Measurements from ENCODE around the gene ZCCHC12. TPM values are rescaled to one million over a fixed set of nuclear protein-coding genes. Genes with fewer than 3 reads are reported as not detected.

The ZCCHC12 gene
- under 1 TPM in 2 of 4 donors, not detected in 2; 0.17 to 0.29 TPM for total RNA-seq

GRCh38 chrX:118823263-118824172 is at the start of gene ZCCHC12:
Gene ZCCHC12 (plus strand): TSS chrX:118823824. CDS start chrX:118825245, 1,421 bp downstream.
- intact Hi-C loops (cut with DNase I; ENCODE audit: low total_unique reads) = no loop called here
- WGBS, 2 donors = 17 to 47% methylated on average over 17 to 41 of the region's 51 CpGs
- H3K4me3 ChIP-seq (ENCODE audit: low read depth, poor library complexity, severe bottlenecking) = no peak within 1 kb of the TSS
- TF ChIP-seq CTCF (IDR thresholded peaks at IDR 0.05) (no peak), POLR2A (IDR thresholded peaks at IDR 0.05) (no peak)
- no peak for DNase-seq (ENCODE audit: low spot score in 2 of 2)

- no peak for TF ChIP-seq CTCF (IDR thresholded peaks at IDR 0.05)
- TF ChIP-seq POLR2A (IDR thresholded peaks at IDR 0.05) = no peak
- intact Hi-C loops (cut with DNase I; ENCODE audit: low total_unique reads) = no loop called here
- no peak overlapping the region for H3K4me3 ChIP-seq (ENCODE audit: low read depth, poor library complexity, severe bottlenecking)
- no peak for DNase-seq (ENCODE audit: low spot score in 2 of 2)
- WGBS, 2 donors = 76 to 84% methylated on average over 2 of the region's 2 CpGs
These were observed 44.0 kb upstream of the ZCCHC12 start for GRCh38 chrX:118779581-118779980.

DNA sequence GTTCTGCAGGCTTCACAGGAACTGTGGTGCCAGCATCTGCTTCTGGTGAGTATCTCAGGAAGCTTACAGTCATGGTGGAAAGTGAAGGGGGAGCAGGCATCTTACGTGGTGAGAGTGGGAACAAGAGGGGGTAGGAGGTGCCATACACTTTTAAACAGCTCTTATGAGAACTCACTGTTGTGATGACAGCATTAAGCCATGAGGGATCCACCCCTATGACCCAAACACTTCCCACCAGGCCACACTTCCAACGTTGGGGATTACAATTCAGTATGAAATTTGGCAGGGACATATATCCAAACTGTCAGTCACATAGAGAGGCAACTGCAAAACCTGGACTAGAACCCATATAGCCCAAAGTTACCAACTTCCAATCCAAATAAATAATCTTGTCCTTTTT is 43.1 kb upstream of the ZCCHC12 start:
- TF ChIP-seq POLR2A (IDR thresholded peaks at IDR 0.05) (no peak), CTCF (IDR thresholded peaks at IDR 0.05) (no peak)
- DNase-seq (ENCODE audit: low spot score in 2 of 2) = no peak
- intact Hi-C loops (cut with DNase I; ENCODE audit: low total_unique reads) = no loop called here
- WGBS, 2 donors = 13 to 17% methylated on average over 2 of the region's 2 CpGs
- no peak overlapping the region for H3K4me3 ChIP-seq (ENCODE audit: low read depth, poor library complexity, severe bottlenecking)

DNA sequence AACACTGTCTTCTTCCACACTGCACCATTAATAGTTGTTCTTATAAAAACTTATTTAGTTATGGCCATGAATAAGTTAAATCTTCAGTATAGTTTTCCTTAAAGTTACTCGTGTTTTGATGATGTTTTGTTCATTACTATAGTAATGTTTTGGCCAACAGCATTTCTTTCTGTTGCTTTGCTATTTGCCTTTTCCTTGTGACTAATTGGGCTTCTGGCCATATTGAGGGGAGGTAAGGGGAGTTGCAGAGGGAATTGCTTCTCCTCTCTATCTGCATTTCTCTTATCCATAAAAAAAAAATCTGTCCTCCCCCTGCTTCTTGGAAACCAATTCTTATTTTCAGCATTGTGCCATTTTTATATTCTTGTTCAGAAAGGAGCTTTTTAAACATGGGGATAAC is 42.7 kb upstream of the ZCCHC12 start:
- DNase-seq (ENCODE audit: low spot score in 2 of 2) = no peak
- no peak for TF ChIP-seq POLR2A (IDR thresholded peaks at IDR 0.05)
- intact Hi-C loops (cut with DNase I; ENCODE audit: low total_unique reads) = no loop called here
- H3K4me3 ChIP-seq (ENCODE audit: low read depth, poor library complexity, severe bottlenecking) = no peak overlapping the region
- 0 to 15% methylated on average over 1 of the region's 1 CpG for WGBS, 2 donors

DNA sequence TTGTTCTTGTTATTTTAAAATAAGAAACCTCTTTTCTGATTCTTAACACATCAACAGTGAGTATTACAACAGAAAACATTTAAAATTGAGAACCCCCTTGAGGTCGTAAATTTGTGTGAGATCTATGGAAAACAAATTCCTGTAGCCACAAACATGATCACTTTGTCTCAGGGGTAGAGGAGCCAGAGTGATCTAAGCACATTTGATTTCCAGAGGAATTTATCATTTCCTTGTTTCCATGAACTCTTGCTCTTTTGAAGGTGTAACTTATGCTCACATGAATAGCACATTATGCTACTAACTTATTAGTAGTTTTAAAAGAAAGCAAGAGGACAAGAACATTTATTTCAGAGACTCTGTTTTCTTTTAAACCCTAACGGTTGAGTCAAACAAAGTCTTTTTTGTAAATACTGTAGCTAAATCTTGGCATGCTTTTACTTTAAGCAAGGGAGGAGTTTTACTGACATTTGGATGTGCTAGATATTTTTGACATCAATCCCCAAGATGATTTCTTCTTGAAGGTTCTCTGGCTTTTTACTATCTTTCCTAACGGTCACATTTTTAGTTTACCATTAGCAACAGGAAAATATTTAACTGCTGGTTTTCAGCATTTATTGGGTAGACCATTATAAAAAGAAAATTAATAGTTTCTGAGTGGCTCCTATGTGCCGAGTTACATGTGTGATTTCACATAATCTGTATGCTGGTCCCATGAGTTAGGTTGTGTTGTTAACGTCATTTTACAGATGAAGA is 27.9 kb upstream of the ZCCHC12 start:
- intact Hi-C loops (cut with DNase I; ENCODE audit: low total_unique reads) = no loop called here
- no peak overlapping the region for H3K4me3 ChIP-seq (ENCODE audit: low read depth, poor library complexity, severe bottlenecking)
- no peak for TF ChIP-seq POLR2A (IDR thresholded peaks at IDR 0.05)
- no peak for TF ChIP-seq CTCF (IDR thresholded peaks at IDR 0.05)
- WGBS, 2 donors = 45 to 51% methylated on average over 5 of the region's 5 CpGs
- no peak for DNase-seq (ENCODE audit: low spot score in 2 of 2)

- TF ChIP-seq CTCF (IDR thresholded peaks at IDR 0.05) (no peak), POLR2A (IDR thresholded peaks at IDR 0.05) (no peak)
- intact Hi-C loops (cut with DNase I; ENCODE audit: low total_unique reads) = no loop called here
- WGBS, 2 donors = 33 to 38% methylated on average over 1 of the region's 1 CpG
- DNase-seq (ENCODE audit: low spot score in 2 of 2) = peak in 1 of 2 donors; percentile 22
- H3K4me3 ChIP-seq (ENCODE audit: low read depth, poor library complexity, severe bottlenecking) = no peak overlapping the region
These were observed 20.8 kb upstream of the ZCCHC12 start for GRCh38 chrX:118802857-118803256.
